ENCODE data around the gene LZTR1.

The LZTR1 gene

GRCh38 chr22:20952544-20953341, 29.4 kb upstream of the LZTR1 start:
- no peak overlapping the region for H3K27ac ChIP-seq (ENCODE audit: low read length)
- H3K36me3 ChIP-seq (ENCODE audit: insufficient read depth, low read depth, low read length) = peaks cover 56% of the 10 kb centered on the region

GRCh38 chr22:20953342-20953608, 28.8 kb upstream of the LZTR1 start:
- Histone ChIP-seq H3K9ac (ENCODE audit: low read depth, low read length) (no peak overlapping the region), H3K9me3 (ENCODE audit: insufficient read depth, low read depth, low read length) (no peaks in the 10 kb centered on the region), H3K4me3 (ENCODE audit: low read length) (no peak overlapping the region), H3K36me3 (ENCODE audit: insufficient read depth, low read depth, low read length) (peaks cover 56% of the 10 kb centered on the region), H3K4me1 (ENCODE audit: insufficient read depth, low read length) (peaks cover 2% of the 10 kb centered on the region; the same call in 1 of the 2 replicates), H3K27me3 (ENCODE audit: insufficient read depth, low read length) (peaks cover 19% of the 10 kb centered on the region), H3K27ac (ENCODE audit: low read length) (no peak overlapping the region)

More at GRCh38 chr22:20952544-20953341, 29.4 kb upstream of the LZTR1 start:
- Histone ChIP-seq H3K4me1 (ENCODE audit: insufficient read depth, low read length) (no peaks in the 10 kb centered on the region), H3K4me3 (ENCODE audit: low read length) (no peak overlapping the region), H3K9me3 (ENCODE audit: insufficient read depth, low read depth, low read length) (no peaks in the 10 kb centered on the region), H3K9ac (ENCODE audit: low read depth, low read length) (no peak overlapping the region), H3K27me3 (ENCODE audit: insufficient read depth, low read length) (peaks cover 14% of the 10 kb centered on the region)

- H3K9me3 ChIP-seq (ENCODE audit: insufficient read depth, low read depth, low read length) = no peaks in the 10 kb centered on the region
- H3K27me3 ChIP-seq (ENCODE audit: insufficient read depth, low read length) = peaks cover 25% of the 10 kb centered on the region
- no peak overlapping the region for H3K4me3 ChIP-seq (ENCODE audit: low read length)
- peaks cover 53% of the 10 kb centered on the region for H3K36me3 ChIP-seq (ENCODE audit: insufficient read depth, low read depth, low read length)
- no peak overlapping the region for H3K27ac ChIP-seq (ENCODE audit: low read length)
- H3K9ac ChIP-seq (ENCODE audit: low read depth, low read length) = no peak overlapping the region
- H3K4me1 ChIP-seq (ENCODE audit: insufficient read depth, low read length) = peaks cover 3% of the 10 kb centered on the region; the same call in 1 of the 2 replicates
These were observed 28.2 kb upstream of the LZTR1 start for GRCh38 chr22:20953668-20954500.

GRCh38 chr22:20955548-20955947, 26.5 kb upstream of the LZTR1 start:
- H3K4me1 ChIP-seq (ENCODE audit: insufficient read depth, low read length) = peaks cover 3% of the 10 kb centered on the region; the same call in 1 of the 2 replicates
- no peak overlapping the region for H3K4me3 ChIP-seq (ENCODE audit: low read length)
- peaks cover 37% of the 10 kb centered on the region for H3K36me3 ChIP-seq (ENCODE audit: insufficient read depth, low read depth, low read length)
- H3K27ac ChIP-seq (ENCODE audit: low read length) = no peak overlapping the region
- no peak overlapping the region for H3K9ac ChIP-seq (ENCODE audit: low read depth, low read length)
- no peaks in the 10 kb centered on the region for H3K9me3 ChIP-seq (ENCODE audit: insufficient read depth, low read depth, low read length)
- peaks cover 26% of the 10 kb centered on the region for H3K27me3 ChIP-seq (ENCODE audit: insufficient read depth, low read length)

DNA sequence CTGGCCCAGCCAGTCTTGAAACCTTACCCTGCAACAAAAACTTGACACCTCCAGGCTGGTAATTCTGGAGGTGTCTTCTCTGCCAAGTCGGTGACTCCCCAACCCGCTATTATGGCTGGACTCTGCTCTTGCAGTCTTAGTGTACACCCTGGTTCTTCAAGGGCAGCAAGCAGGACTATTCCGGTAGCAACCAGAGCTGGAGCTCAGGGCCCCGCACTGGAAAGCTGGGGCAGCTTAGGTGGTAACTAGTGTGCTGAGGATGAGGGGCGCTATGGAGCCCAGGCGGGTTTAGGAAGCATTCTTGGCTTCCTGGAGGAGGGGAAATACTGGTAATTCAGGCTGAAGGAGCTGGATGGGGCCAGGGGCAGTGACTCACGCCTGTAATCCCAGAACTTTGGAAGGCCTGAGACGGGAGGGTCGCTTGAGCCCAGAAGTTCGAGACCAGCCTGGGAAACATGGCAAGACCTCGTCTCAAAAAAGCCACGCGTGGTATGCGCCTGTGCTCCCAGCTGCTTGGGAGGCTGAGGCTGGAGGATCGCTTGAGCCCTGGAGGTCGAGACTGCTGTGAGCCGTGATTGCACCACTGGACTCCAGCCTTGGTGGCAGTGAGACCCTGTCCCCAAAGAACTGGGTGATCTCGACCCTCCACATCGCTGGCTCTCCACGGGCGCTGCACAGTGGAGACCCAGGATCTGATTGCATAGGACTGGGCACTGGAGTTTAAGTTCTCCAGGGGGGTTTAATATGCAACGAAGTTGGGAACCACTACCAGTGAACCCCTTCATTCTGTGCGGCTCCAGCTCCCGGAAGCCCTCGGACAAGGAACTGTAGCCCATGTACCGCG, 25.6 kb upstream of the LZTR1 start:
- no peaks in the 10 kb centered on the region for H3K9me3 ChIP-seq (ENCODE audit: insufficient read depth, low read depth, low read length)
- peaks cover 26% of the 10 kb centered on the region for H3K27me3 ChIP-seq (ENCODE audit: insufficient read depth, low read length)
- H3K4me1 ChIP-seq (ENCODE audit: insufficient read depth, low read length) = peaks cover 3% of the 10 kb centered on the region; the same call in 1 of the 2 replicates
- H3K9ac ChIP-seq (ENCODE audit: low read depth, low read length) = no peak overlapping the region
- H3K4me3 ChIP-seq (ENCODE audit: low read length) = peak overlapping the region; percentile 76
- peaks cover 28% of the 10 kb centered on the region for H3K36me3 ChIP-seq (ENCODE audit: insufficient read depth, low read depth, low read length)
- H3K27ac ChIP-seq (ENCODE audit: low read length) = no peak overlapping the region

- no peak overlapping the region for H3K27ac ChIP-seq (ENCODE audit: low read length)
- H3K36me3 ChIP-seq (ENCODE audit: insufficient read depth, low read depth, low read length) = peaks cover 20% of the 10 kb centered on the region
- H3K27me3 ChIP-seq (ENCODE audit: insufficient read depth, low read length) = peaks cover 27% of the 10 kb centered on the region
- H3K4me3 ChIP-seq (ENCODE audit: low read length) = peak overlapping the region; percentile 76
- H3K4me1 ChIP-seq (ENCODE audit: insufficient read depth, low read length) = peaks cover 3% of the 10 kb centered on the region; the same call in 1 of the 2 replicates
- peak overlapping the region; percentile 48; the same call in 1 of the 2 replicates for H3K9ac ChIP-seq (ENCODE audit: low read depth, low read length)
- H3K9me3 ChIP-seq (ENCODE audit: insufficient read depth, low read depth, low read length) = no peaks in the 10 kb centered on the region
These were observed 24.9 kb upstream of the LZTR1 start for GRCh38 chr22:20957102-20957682.

- Histone ChIP-seq H3K9me3 (ENCODE audit: insufficient read depth, low read depth, low read length) (no peaks in the 10 kb centered on the region), H3K4me3 (ENCODE audit: low read length) (peak overlapping the region; percentile 76), H3K4me1 (ENCODE audit: insufficient read depth, low read length) (peaks cover 3% of the 10 kb centered on the region; the same call in 1 of the 2 replicates), H3K36me3 (ENCODE audit: insufficient read depth, low read depth, low read length) (peaks cover 14% of the 10 kb centered on the region), H3K27me3 (ENCODE audit: insufficient read depth, low read length) (peaks cover 34% of the 10 kb centered on the region), H3K9ac (ENCODE audit: low read depth, low read length) (peak overlapping the region; percentile 48; the same call in 1 of the 2 replicates), H3K27ac (ENCODE audit: low read length) (no peak overlapping the region)
These were observed 24.2 kb upstream of the LZTR1 start for GRCh38 chr22:20957683-20958431.

DNA sequence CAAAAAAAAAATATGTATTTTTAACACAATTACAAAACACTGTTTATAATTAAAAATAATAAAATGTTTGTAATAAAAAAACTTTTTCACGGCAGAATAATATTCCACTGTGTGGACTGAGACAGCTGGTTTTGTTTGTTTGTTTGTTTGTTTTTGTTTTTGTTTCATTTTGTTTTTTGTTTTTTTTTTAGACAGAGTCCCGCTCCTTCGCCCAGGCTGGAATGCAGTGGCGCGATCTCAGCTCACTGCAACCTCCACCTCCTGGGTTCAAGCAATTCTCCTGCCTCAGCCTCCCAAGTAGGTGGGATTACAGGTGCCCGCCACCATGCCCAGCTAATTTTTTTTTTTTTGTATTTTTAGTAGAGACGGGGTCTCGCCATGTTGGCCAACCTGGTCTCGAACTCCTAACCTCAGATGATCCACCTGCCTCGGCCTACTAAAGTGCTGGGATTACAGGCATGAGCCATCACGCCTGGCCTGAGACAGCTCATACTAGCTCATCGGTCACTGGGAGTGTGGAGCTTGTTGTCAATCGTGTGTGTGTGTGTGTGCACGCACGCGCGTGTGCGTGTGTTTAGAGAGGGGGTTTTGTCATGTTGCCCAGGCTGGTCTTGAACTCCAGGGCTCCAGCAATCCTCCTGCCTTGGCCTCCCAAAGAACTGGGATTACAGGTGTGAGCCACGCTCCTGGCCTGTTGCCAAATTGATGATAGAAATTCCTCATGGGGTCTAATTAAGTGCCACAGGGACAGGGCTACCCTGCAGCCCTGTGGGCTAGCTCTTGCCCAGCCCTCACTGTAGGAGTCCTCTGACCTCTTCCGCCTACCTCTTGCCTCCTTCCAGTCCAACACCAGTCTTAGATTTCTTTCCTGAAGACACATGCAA, 22.3 kb upstream of the LZTR1 start:
- no peaks in the 10 kb centered on the region for H3K36me3 ChIP-seq (ENCODE audit: insufficient read depth, low read depth, low read length)
- H3K27ac ChIP-seq (ENCODE audit: low read length) = no peak overlapping the region
- H3K4me3 ChIP-seq (ENCODE audit: low read length) = no peak overlapping the region
- H3K27me3 ChIP-seq (ENCODE audit: insufficient read depth, low read length) = peaks cover 54% of the 10 kb centered on the region
- no peak overlapping the region for H3K9ac ChIP-seq (ENCODE audit: low read depth, low read length)
- peaks cover 3% of the 10 kb centered on the region for H3K4me1 ChIP-seq (ENCODE audit: insufficient read depth, low read length)
- no peaks in the 10 kb centered on the region for H3K9me3 ChIP-seq (ENCODE audit: insufficient read depth, low read depth, low read length)

DNA sequence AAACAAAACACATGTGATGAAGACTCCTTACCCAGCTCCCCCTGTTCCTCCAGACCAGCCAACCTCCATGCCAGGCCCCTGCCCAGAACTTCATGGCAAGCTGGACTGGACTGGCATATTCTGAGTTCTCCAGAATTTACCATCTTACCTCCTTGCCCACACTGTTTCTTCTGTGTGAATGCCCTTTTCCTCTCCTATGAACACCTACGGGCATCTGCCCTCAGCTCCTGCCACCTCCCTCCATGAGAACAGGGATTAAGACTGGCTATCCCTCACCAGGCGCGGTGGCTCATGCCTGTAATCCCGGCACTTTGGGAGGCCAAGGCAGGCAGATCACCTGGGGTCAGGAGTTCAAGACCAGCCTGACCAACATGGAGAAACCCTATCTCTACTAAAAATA, 21.5 kb upstream of the LZTR1 start:
- H3K27ac ChIP-seq (ENCODE audit: low read length) = no peak overlapping the region
- no peak overlapping the region for H3K4me3 ChIP-seq (ENCODE audit: low read length)
- no peaks in the 10 kb centered on the region for H3K36me3 ChIP-seq (ENCODE audit: insufficient read depth, low read depth, low read length)
- H3K4me1 ChIP-seq (ENCODE audit: insufficient read depth, low read length) = peaks cover 3% of the 10 kb centered on the region
- peaks cover 60% of the 10 kb centered on the region for H3K27me3 ChIP-seq (ENCODE audit: insufficient read depth, low read length)
- H3K9ac ChIP-seq (ENCODE audit: low read depth, low read length) = no peak overlapping the region
- H3K9me3 ChIP-seq (ENCODE audit: insufficient read depth, low read depth, low read length) = no peaks in the 10 kb centered on the region

DNA sequence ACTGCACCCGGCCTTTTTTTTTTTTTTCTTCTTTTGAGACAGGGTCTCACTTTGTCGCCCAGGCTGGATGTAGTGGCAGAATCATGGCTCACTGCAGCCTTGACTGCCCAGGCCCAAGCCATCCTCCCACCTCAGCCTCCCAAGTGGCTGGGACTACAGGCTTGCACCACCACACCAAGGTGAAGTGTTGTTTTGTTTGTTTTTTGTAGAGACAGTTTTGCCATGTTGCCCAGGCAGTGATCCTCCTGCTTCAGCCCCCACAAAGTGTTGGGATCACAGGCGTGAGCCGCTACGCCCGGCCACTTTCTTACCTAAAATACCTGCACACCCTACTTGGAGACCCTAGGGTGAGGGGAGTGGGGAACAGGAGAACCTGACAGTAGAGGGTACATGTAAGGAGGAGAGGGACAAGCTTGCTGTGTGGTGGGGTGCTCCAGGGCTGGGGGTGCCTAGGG, 19.6 kb upstream of the LZTR1 start:
- peaks cover 67% of the 10 kb centered on the region for H3K27me3 ChIP-seq (ENCODE audit: insufficient read depth, low read length)
- H3K4me3 ChIP-seq (ENCODE audit: low read length) = no peak overlapping the region
- H3K9ac ChIP-seq (ENCODE audit: low read depth, low read length) = no peak overlapping the region
- no peaks in the 10 kb centered on the region for H3K36me3 ChIP-seq (ENCODE audit: insufficient read depth, low read depth, low read length)
- H3K9me3 ChIP-seq (ENCODE audit: insufficient read depth, low read depth, low read length) = no peaks in the 10 kb centered on the region
- peaks cover 7% of the 10 kb centered on the region for H3K4me1 ChIP-seq (ENCODE audit: insufficient read depth, low read length)
- H3K27ac ChIP-seq (ENCODE audit: low read length) = no peak overlapping the region

Data from iPS-20b (cell line).